Transverse colon (tissue), 4 donors: ENCODE measurements around the gene PASK.

Experiments used
- CTCF ChIP-seq, 5 experiments: fragments of 200-600 bp in 3 of 5; fragments of 450-650 bp in 2 of 5; sonication (generic) in 3 of 5; IDR thresholded peaks; 1 replicate in 2 of 5; 2 replicates in 3 of 5; pipeline ENCODE4 v1.5.1; 2016 to 2017; ENCODE audit warnings: antibody characterized with exemption in 5 of 5, inconsistent platforms in 3 of 5, mild to moderate bottlenecking in 2 of 5, moderate library complexity in 1 of 5
- EP300 ChIP-seq: sonication (generic); formaldehyde crosslinking; IDR thresholded peaks from one replicate; pipeline ENCODE4 v1.6.1; 2017; ENCODE audit warnings: antibody characterized with exemption, low read depth
- POLR2A ChIP-seq: fragments of 450-650 bp; IDR thresholded peaks from one replicate; pipeline ENCODE4 v1.6.1; 2016; ENCODE audit warnings: antibody characterized with exemption, mild to moderate bottlenecking, moderate library complexity
- POLR2AphosphoS5 ChIP-seq, 3 donors: sonication (generic); formaldehyde crosslinking; IDR thresholded peaks; one replicate each; pipeline ENCODE4 v1.6.1; 2016; ENCODE audit warnings: antibody characterized with exemption in 3 of 3

- TF ChIP-seq EP300 (no peak), CTCF (IDR thresholded peaks at IDR 0.05) (no peak), POLR2A (no peak), POLR2AphosphoS5 (IDR thresholded peaks at IDR 0.05) (no peak)
Observed at GRCh38 chr2:241126771-241127202, 22.5 kb downstream of the PASK start.
